Sigmoid colon (tissue), 4 donors: ENCODE results near the gene RBKS.

Experiments
- CTCF ChIP-seq, 4 experiments: fragments of 450-650 bp in 3 of 4; fragments of 200-600 bp in 1 of 4; IDR thresholded peaks; one replicate each; pipeline ENCODE4 v1.5.1; 2016 to 2019; ENCODE audit warnings: antibody characterized with exemption in 4 of 4, mild to moderate bottlenecking in 3 of 4, moderate library complexity in 2 of 4
- POLR2AphosphoS5 ChIP-seq, 4 donors: sonication (generic); formaldehyde crosslinking; IDR thresholded peaks; one replicate each; pipeline ENCODE4 v1.6.1; 2017; ENCODE audit warnings: antibody characterized with exemption in 4 of 4

DNA sequence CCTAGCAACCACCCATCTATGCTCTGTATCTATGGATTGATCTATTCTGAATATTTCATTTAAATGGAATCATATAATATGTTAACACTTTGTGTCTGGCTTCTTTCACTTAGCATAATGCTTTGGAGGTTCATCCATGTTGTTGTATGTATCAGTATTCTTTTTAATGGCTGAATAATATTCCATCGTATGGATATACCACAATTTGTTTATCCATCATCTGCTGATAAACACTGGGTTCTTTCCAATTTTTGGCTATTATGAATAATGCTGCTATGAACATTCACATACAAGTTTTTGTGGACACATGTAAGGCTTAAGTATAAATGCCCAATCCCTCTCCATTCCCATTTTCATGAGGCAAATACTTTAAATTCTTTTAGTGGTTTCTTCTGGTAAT lies 65.8 kb downstream of the RBKS start:
- TF ChIP-seq CTCF (IDR thresholded peaks at IDR 0.05) (no peak), POLR2AphosphoS5 (IDR thresholded peaks at IDR 0.05) (no peak)
